OCI-LY1 (cell line): ENCODE data around the gene ADD1.

ENCODE experiments used
- H2AFZ ChIP-seq: fragments of 200-600 bp; sonication (generic), shearing (Covaris generic); 2 replicates; pipeline ENCODE4 v1.6.0; 2014; ENCODE audit warnings: antibody characterized with exemption, mild to moderate bottlenecking, low read length
- H3F3A ChIP-seq: fragments of 200-600 bp; sonication (generic), shearing (Covaris generic); 2 replicates; pipeline ENCODE4 v1.6.0; 2014; ENCODE audit warnings: mild to moderate bottlenecking, antibody characterized with exemption, low read length, moderate library complexity; ENCODE audit not compliant: insufficient read depth
- H3K27ac ChIP-seq: fragments of 200-600 bp; sonication (generic); 2 replicates; pipeline ENCODE4 v1.5.1; 2014; ENCODE audit warnings: low read length, mixed run types, mild to moderate bottlenecking, low read depth; ENCODE audit not compliant: poor library complexity, severe bottlenecking
- H3K27me3 ChIP-seq: fragments of 200-600 bp; sonication (generic); 2 replicates; pipeline ENCODE4 v1.6.0; 2014; ENCODE audit warnings: antibody characterized with exemption, mild to moderate bottlenecking, low read length, moderate library complexity; ENCODE audit not compliant: insufficient read depth
- H3K36me3 ChIP-seq: fragments of 200-600 bp; sonication (generic); 2 replicates; pipeline ENCODE4 v1.6.1; 2014; ENCODE audit warnings: mild to moderate bottlenecking, antibody characterized with exemption, low read length, moderate library complexity, mixed read lengths; ENCODE audit not compliant: insufficient read depth
- H3K4me1 ChIP-seq: fragments of 200-600 bp; sonication (generic); 2 replicates; pipeline ENCODE4 v1.5.1; 2014; ENCODE audit warnings: mild to moderate bottlenecking, low read length, moderate library complexity; ENCODE audit not compliant: insufficient read depth, severe bottlenecking
- H3K4me2 ChIP-seq: fragments of 200-600 bp; sonication (generic), shearing (Covaris generic); 2 replicates; pipeline ENCODE4 v1.6.1; 2014; ENCODE audit warnings: low read length
- H3K4me3 ChIP-seq: fragments of 200-600 bp; sonication (generic); 2 replicates; pipeline ENCODE4 v1.5.1; 2014; ENCODE audit warnings: low read length, low read depth, mild to moderate bottlenecking, mixed read lengths; ENCODE audit not compliant: poor library complexity, severe bottlenecking
- H3K79me2 ChIP-seq: fragments of 200-600 bp; shearing (Covaris generic); 2 replicates; pipeline ENCODE4 v1.6.1; 2016; ENCODE audit warnings: mixed run types, low read length, mixed read lengths; ENCODE audit not compliant: insufficient read depth
- H3K9ac ChIP-seq: fragments of 200-600 bp; sonication (generic), shearing (Covaris generic); 2 replicates; pipeline ENCODE4 v1.6.1; 2014; ENCODE audit warnings: mild to moderate bottlenecking, low read length, mixed read lengths
- H3K9me2 ChIP-seq: fragments of 200-600 bp; sonication (generic), shearing (Covaris generic); 2 replicates; pipeline ENCODE4 v1.6.1; 2014; ENCODE audit warnings: low read depth, mild to moderate bottlenecking, low read length, mixed read lengths
- H3K9me3 ChIP-seq: fragments of 200-600 bp; shearing (Covaris generic); 2 replicates; pipeline ENCODE4 v1.6.1; 2014; ENCODE audit warnings: low read length, mixed read lengths
- H4K20me1 ChIP-seq: fragments of 200-600 bp; sonication (generic), shearing (Covaris generic); 2 replicates; pipeline ENCODE4 v1.6.0; 2016; ENCODE audit warnings: mild to moderate bottlenecking, low read length; ENCODE audit not compliant: insufficient read depth
- EZH2 ChIP-seq: fragments of 200-600 bp; sonication (generic), shearing (Covaris generic); IDR thresholded peaks from 2 replicates; pipeline ENCODE4 v1.8.0; 2017; ENCODE audit warnings: borderline replicate concordance, mixed run types, mild to moderate bottlenecking, antibody characterized with exemption, low read length, moderate library complexity, mixed read lengths
- TF ChIP-seq, protein P1 (sequence below): fragments of 200-600 bp; sonication (generic), shearing (Covaris generic); IDR thresholded peaks from 2 replicates; pipeline ENCODE4 v1.5.1; 2017; ENCODE audit warnings: mild to moderate bottlenecking, antibody characterized with exemption, low read length, moderate library complexity, mixed read lengths

Gene ADD1

GRCh38 chr4:2822461-2823300, 21.0 kb upstream of the ADD1 start:
- Histone ChIP-seq H3K4me3 (no peak overlapping the region), H3K9me2 (no peaks in the 10 kb centered on the region), H3K9ac (no peak overlapping the region), H2AFZ (no peak overlapping the region), H3K4me2 (no peak overlapping the region), H3K27ac (no peak overlapping the region), H3F3A (no peaks in the 10 kb centered on the region), H4K20me1 (no peaks in the 10 kb centered on the region), H3K9me3 (no peaks in the 10 kb centered on the region), H3K4me1 (peaks cover 3% of the 10 kb centered on the region), H3K79me2 (no peaks in the 10 kb centered on the region), H3K27me3 (no peaks in the 10 kb centered on the region), H3K36me3 (no peaks in the 10 kb centered on the region)
- TF ChIP-seq, protein P1, sequence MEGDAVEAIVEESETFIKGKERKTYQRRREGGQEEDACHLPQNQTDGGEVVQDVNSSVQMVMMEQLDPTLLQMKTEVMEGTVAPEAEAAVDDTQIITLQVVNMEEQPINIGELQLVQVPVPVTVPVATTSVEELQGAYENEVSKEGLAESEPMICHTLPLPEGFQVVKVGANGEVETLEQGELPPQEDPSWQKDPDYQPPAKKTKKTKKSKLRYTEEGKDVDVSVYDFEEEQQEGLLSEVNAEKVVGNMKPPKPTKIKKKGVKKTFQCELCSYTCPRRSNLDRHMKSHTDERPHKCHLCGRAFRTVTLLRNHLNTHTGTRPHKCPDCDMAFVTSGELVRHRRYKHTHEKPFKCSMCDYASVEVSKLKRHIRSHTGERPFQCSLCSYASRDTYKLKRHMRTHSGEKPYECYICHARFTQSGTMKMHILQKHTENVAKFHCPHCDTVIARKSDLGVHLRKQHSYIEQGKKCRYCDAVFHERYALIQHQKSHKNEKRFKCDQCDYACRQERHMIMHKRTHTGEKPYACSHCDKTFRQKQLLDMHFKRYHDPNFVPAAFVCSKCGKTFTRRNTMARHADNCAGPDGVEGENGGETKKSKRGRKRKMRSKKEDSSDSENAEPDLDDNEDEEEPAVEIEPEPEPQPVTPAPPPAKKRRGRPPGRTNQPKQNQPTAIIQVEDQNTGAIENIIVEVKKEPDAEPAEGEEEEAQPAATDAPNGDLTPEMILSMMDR = no peak
- no peak for TF ChIP-seq EZH2

DNA sequence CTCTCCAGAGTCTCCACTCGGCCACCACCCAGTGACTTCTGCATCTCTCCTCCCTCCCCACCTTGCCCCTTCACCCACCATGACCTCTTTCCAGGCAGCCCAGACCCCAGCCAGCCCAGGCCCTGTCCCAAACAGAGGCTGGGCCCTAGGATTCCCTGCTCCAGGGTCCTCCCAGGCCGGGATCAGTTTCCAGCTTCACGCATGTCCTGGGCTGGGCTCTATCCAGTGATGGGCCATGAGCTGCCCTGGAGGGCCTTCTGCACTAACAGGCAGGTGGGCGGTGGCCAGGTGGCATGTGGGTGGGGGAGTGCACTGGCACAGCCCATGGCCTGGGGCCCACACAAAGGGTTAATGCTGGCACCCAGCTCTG, 20.4 kb upstream of the ADD1 start:
- Histone ChIP-seq H3K9me3 (no peaks in the 10 kb centered on the region), H3K79me2 (no peaks in the 10 kb centered on the region), H3K4me3 (no peak overlapping the region), H4K20me1 (no peaks in the 10 kb centered on the region), H3K4me2 (no peak overlapping the region), H3K36me3 (no peaks in the 10 kb centered on the region), H3K9me2 (no peaks in the 10 kb centered on the region), H3K9ac (no peak overlapping the region), H2AFZ (no peak overlapping the region), H3K27ac (no peak overlapping the region), H3K27me3 (no peaks in the 10 kb centered on the region), H3F3A (no peaks in the 10 kb centered on the region), H3K4me1 (no peaks in the 10 kb centered on the region)
- TF ChIP-seq, protein P1 = no peak
- TF ChIP-seq EZH2 = no peak

DNA sequence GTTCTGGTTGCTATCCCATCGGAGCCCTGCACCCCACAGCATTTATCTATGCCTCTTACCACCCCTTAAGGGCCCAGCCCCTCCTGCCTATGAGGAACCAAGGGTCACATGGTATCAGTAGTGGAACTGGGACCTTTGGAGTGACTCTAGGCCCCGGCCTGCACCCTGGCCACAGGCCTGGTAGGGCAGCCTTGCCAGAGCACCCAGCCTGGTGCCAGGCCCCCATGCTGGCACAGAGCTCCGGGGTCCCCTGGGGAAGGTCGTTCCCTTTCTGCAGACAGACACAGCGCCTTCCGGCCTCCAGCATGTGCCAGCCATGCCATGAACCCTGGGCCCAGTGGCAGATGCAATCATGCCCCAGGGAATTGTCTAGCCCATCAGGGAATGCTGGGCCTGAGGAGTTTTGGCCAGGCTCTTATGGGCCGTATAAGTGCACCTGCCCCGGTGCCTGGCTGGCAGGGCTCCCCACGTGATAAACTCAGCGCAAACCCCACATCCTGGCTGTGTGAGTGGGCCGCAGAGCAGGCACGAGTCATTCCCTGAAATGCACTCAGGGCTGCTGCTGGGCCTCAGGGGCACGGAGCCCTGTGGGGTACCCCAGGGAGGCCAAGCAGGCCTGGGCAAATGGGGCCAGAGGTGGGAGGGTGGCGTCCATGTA, 19.8 kb upstream of the ADD1 start:
- no peak overlapping the region for H2AFZ ChIP-seq
- no peaks in the 10 kb centered on the region for H3K9me3 ChIP-seq
- H3K79me2 ChIP-seq = no peaks in the 10 kb centered on the region
- H3K36me3 ChIP-seq = no peaks in the 10 kb centered on the region
- H3K4me3 ChIP-seq = no peak overlapping the region
- no peak overlapping the region for H3K4me2 ChIP-seq
- no peaks in the 10 kb centered on the region for H3F3A ChIP-seq
- H4K20me1 ChIP-seq = no peaks in the 10 kb centered on the region
- no peak overlapping the region for H3K9ac ChIP-seq
- H3K9me2 ChIP-seq = no peaks in the 10 kb centered on the region
- no peaks in the 10 kb centered on the region for H3K27me3 ChIP-seq
- TF ChIP-seq EZH2 = no peak
- TF ChIP-seq, protein P1 = no peak
- no peak overlapping the region for H3K27ac ChIP-seq
- H3K4me1 ChIP-seq = no peaks in the 10 kb centered on the region
